Cardiac septum (tissue), 1 donor: ENCODE data around the gene MT1E. TPM values are rescaled to one million over a fixed set of nuclear protein-coding genes. Genes with fewer than 3 reads are reported as not detected.

Experiments
- DNase-seq: peaks from one replicate; pipeline ENCODE4 v3.0.0-alpha.2; 2020; ENCODE audit warnings: low spot score
- intact Hi-C: fragments of 100-400 bp; cut with DNase I; formaldehyde crosslinking; loops from one replicate; pipeline ENCODE4 v1.14.0; 2022
- total RNA-seq: library from RNA; stranded (reverse); fragmentation: NEBNext Ultra II Directional; extraction: Animal tissue kit (Norgen Biotek cat#: 25700); gene quantifications from one replicate; pipeline ENCODE4 v1.2.1, GENCODE V29; 2021
- donor health status: DM: no; HTN: no; CAD: no.

Gene MT1E
- total RNA-seq, 1 donor from 2014 or later = 36.1 TPM

DNA sequence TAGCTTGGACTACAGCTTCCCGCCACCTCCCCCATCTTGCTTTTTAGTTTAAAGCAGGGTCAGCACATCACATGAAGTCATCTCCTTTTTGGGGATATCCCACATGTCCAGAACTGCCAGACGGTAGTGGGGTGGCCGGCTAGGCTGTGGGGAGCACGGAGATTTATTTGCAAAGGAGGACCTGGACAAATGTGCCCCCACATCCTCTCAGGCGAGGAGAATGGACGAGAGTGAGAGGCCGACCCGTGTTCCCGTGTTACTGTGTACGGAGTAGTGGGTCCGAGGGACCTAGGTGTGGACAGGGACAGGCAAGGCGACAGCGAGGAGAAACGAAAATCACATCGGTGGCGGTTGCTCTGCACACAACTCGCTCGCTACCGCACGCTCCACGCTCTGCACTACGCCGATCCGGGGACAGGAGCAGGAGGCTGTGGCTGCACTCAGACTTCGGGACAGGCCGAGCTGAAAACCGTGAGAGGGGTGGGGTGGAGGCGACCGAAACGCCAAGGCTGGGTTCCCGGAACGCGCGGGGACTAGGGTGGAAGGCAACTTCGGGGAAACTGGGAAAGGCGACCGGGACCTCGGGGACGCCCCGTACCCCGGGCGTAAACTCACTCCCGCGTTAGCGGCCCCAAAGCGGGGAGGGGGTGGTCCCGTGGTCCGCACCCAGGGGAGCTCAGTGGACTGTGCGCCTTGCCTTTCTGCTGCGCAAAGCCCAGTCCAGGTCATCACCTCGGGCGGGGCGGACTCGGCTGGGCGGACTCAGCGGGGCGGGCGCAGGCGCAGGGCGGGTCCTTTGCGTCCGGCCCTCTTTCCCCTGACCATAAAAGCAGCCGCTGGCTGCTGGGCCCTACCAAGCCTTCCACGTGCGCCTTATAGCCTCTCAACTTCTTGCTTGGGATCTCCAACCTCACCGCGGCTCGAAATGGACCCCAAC, 12.5 kb downstream of the MT1E start, which contains the start of gene MT1A:
Gene MT1A, plus strand, starts transcription at position 853 of the 937 bp plus-strand sequence. Its CDS starts 73 bp downstream, at position 926.
- DNase-seq = peak; percentile 89
- intact Hi-C loops = loop anchor here (5.0 kb wide), 1 partner anchor 36 kb away; no protein-coding TSS in a partner anchor

DNA sequence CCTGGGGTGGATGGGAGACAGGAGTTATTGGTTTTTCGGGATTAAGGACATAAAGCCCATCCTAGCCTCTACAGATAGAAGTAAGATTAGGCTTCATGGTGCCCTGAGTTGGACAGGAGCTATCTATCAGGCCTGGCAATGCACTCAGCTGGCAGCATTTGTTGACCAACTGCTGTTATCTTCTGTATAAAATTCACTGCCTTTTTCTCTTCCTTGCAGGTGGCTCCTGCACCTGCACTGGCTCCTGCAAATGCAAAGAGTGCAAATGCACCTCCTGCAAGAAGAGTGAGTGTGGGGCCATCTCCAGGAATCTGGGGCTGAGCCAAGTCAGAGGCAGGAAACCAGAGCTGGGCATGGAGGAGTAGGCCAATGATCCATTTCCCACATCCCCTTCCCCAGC, 13.5 kb downstream of the MT1E start:
- DNase-seq = no peak

DNA sequence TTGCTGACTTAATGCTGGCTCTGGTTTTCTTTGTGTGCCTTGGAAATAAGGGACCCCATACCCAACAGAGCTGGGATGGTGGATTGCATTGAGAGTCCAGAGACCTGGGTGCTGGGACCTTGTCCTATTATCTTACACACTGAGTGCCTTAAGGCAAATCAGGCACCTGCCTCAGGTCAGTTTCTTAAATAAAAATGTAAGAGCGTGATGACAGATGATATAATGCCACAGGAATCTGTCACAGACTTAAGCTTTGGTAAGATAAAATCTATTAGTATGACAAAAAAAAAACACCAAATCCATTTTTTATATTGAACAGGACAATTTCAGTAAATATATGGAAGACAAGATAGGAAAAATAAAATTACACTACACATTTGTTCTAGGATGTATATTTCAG, 14.5 kb downstream of the MT1E start:
- no peak for DNase-seq
- intact Hi-C loops = no loop called here

More for the DNA sequence above, 13.5 kb downstream of the MT1E start:
- intact Hi-C loops = loop anchor here (5.0 kb wide), 1 partner anchor 37 kb away; no protein-coding TSS in a partner anchor

DNA sequence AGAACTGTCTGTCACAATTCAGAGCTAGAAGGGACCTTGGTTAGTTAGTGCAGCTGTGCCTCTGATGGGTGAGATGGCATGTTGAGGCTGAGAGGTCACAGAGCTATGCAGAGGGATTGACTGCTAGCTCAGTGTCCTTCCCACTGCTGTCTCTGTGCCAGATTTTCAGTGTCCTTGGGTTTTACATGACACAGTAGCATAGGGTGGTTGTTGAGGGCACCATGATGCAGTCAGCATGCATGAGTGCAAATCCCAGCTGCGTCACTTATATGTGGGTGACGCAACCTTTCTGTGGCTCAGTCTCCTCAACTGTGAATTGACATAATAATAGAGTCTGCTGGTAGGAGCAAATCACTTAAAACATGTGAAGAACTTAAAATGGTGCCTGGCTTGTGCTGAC, 15.6 kb downstream of the MT1E start:
- intact Hi-C loops = no loop called here
- DNase-seq = no peak

DNA sequence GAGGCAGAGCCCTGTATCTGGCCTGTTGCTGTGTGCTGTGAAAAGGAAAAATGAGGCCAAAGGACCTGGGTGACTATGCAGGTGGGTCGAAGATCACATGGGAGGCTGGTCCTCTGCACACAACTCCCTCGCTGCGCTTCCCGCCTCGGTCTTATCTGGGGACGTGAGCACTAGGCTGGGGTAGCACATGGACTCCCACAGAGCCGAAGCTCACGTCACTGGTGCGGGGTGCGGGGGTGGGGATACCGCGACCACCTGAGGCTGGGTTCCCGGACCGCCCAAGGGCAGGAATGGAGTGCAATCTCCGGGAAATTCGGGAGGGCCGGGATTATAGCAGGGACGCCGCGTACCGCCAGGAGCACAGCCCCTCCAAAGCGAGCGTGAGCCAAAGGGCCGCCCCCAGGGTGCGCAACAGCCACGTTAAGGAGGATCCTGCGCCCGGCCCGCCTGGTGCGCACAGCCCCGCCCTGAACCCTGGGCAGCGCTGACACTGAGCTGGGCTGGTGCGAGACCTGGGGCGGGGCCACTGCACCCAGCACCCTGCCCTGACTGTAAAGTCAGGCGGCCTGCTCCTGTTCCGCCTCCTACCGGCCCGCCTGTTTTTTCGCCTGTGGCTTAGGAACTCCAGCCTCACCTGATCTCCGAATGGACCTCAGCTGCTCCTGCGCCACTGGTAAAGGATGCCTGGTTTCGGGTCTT, 17.6 kb downstream of the MT1E start:
- no peak for DNase-seq
- intact Hi-C loops = no loop called here

DNA sequence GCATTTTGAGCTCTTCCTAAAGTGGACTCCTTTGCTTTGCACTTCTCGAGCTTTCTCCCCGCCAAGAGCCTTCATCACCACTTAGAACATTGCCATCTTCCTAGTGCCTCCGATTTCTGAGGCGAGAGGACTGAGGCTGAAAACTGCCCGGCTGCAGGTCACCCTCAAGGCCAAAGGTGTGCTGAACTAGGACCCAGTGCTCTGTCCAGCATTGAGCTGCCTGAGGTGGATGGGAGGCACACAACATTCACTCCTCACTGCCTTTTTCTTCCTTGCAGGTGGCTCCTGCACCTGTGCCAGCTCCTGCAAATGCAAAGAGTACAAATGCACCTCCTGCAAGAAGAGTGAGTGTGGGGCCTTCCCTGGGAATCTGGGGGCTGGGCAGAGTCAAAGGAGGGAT, 18.3 kb downstream of the MT1E start:
- no peak for DNase-seq
- intact Hi-C loops = no loop called here

DNA sequence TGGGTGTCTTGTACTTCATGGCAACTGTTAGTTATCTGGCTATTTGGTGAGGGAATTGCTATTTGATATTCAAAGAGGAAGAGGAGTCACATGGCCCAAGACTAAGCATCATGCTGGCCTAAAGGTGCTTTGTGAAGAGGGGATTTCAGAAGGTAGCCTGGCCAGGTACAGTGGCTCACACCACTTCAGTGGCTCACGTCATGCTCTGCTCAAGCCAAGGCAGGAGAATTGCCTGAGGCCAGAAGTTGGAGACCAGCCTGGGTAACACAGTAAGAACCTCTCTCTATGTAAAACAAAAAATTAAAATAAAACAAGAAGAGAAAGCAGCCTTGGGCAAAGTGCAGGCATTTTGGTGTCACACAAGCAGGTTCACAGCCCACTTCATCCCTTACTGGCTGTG, 19.7 kb downstream of the MT1E start:
- DNase-seq = no peak
- intact Hi-C loops = no loop called here

DNA sequence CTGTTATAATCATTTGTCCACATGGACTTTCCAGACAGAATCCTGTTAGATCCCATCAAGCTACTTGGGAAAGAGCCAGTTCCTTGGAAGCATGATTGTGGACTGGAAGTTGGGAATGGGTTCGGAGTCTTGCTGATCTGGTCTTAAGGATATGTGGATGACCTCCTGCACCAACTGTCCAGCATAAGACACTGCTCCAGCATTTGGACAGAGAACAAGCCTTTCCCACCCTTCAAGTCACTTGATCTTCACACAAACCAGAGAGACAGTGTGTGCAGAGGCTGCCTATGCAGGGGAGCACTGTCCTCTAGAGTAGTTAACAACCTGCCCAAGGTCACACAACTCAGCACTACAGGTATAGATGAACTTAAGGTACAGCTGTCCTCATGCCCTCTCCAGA, 20.3 kb downstream of the MT1E start:
- intact Hi-C loops = no loop called here
- no peak for DNase-seq

DNA sequence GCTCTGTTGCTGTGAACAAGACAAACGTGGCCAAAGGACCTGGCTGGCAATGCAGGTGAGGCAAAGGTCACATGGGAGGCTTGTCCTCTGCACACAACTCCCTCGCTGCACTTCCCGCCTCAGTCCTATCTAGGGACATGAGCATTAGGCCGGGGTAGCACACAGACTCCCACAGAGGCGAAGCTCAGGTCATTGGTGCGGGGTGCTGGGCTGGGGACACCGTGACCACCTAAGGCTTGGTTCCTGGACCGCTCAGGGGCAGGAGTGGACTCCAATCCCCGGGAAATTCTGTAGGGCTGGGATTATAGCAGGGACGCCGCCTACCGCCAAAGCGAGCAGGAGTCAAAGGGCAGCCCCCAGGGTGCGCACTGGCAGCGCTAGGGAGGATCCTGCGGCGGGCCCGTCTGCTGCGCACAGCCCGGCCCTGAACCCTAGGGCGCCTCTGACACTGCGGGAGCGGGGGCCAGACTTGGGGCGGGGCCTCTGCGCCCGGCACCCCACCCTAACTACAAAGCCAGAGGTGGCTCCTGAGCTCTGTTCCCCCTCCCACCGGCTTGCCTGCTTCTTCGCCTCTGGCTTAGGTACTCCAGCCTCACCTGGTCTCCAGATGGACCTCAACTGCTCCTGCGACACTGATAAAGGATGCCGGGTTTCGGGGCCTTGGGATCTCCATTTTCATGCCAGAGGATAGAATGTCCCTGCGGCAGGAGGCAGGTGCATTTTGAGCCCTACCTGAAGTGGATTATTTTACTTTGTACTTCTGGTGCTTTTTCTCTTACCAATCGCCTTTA, 22.3 kb downstream of the MT1E start:
- intact Hi-C loops = no loop called here
- DNase-seq = no peak

DNA sequence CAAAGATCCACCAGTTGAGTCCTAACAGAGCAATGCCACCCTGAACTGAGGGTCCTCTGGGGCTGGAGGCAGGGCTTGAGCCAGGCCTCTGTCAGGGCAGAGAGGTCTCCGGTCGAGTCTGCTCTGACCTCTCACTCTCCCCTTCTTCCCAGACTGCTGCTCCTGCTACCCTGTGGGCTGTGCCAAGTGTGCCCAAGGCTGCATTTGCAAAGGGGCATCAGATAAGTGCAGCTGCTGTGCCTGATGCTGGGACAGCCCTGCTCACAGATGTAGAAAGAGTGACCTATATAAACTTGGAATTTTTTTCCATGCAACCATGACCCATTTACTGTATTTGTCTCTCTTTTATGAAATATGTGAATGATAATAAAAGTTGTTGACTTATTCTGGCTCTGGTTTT, 23.7 kb downstream of the MT1E start:
- intact Hi-C loops = no loop called here

DNA sequence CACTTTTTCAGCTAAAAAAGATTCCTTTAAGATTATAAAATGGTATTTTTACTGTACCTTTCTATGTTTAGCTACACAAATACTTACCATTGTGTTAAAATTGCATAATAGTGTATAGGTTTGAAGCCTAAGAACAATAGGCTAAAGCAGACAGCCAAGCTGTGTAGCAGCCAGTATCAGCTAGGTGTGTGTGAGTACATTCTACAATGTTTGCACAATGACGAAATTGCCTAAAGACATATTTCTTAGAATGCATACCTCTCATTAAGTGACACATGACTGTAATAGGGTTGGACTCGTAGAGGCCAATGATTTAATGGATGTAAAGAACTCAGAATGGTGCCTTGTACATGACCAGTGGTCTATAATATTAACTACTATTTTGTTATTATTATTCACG, 24.2 kb downstream of the MT1E start:
- intact Hi-C loops = no loop called here
- DNase-seq = no peak

More for the DNA sequence above, 23.7 kb downstream of the MT1E start:
- DNase-seq = no peak

DNA sequence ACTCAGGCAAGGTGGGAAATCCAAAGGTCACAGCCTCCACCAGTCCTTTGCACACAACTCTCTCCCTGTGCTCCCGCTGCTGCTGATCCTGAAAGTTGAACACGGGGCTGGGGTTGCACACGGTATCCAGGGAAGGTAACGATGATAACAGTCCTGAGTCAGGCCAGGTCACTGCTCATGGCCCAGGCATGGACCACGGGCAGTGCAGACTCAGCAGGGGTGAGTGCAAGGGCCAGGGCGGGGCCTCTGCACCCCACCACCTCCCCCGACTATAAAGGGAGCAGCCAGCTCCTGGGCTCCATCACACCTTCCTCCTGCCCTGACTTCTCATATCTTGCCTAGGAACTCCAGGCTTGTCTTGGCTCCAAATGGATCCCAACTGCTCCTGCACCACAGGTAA, 26.0 kb downstream of the MT1E start, which contains the start of gene MT1B:
Gene MT1B, plus strand, starts transcription at position 301 of the 400 bp plus-strand sequence. Its CDS starts 68 bp downstream, at position 369.
- intact Hi-C loops = no loop called here
- no peak for DNase-seq

DNA sequence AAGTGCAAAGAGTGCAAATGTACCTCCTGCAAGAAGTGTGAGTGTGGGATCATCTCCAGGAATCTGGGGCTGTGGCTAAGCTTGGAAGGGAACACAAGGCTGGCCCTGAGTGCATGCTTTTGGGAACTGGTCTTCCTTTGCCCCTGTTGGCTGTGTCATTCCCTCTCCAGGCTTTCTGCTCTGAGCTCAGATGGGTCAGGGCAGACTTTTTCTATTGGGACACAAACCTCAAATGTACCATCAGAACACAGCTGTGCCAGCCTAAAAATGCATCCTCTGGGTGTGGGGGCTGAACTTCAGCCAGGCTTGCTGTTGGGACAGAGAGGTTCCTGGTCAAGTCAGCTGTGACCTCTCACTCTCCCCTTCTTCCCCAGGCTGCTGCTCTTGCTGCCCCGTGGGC, 27.0 kb downstream of the MT1E start:
- DNase-seq = no peak
- intact Hi-C loops = no loop called here

DNA sequence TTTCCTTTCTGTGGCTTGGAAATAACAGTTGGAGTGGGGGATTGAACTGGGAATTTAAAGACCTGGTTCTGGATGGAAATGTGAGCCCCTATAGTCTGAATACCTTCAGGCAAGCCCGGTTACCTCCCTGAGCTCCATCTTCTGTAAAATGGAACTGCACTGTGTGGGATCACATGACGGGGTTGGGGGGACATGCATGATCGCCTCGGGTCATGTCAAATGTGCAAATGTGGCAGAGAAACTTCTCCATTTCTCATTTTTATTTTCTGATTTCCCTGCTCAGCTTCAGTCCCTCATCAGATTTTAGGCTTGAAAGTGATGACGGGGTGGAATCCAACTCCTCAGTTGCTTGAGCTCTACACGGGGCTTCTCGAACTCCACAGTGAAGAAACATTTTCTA, 27.6 kb downstream of the MT1E start:
- intact Hi-C loops = no loop called here
- DNase-seq = no peak

DNA sequence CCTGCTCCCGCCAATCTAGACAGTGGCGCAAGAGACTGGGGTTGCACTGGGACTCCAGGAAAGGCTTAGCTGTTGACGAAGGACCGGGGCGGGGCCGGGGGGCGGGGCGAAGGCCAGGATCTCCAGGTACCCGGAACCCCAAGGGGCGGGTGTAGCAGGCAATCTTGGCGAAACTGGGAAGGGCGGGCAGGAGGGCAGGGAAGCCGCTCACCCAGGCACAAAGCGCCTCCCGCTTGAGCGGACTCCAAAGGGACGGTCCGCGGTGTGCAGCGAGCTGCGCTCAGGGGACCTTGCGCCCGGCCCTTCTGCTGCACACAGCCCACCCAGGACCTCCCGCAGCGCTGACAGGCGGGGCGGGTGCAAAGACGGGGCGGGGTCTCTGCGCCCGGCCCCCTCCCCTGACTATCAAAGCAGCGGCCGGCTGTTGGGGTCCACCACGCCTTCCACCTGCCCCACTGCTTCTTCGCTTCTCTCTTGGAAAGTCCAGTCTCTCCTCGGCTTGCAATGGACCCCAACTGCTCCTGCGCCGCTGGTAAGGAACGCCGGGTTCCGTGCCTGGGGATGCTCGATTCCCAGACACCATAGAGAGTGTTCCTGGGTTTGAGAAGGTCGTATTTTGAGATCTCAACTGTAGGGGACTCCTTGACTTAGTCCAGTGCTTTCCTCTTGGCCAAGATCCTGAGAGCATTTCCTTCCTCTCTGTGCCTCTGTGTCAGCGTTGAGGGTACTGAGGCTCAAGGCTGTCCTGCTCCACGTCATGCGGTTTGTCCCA, 32.2 kb downstream of the MT1E start, which contains the start of gene MT1F:
Gene MT1F, plus strand, starts transcription at position 405 of the 772 bp plus-strand sequence. Its CDS starts 100 bp downstream, at position 505.
- intact Hi-C loops = no loop called here
- peak; percentile 85 for DNase-seq

DNA sequence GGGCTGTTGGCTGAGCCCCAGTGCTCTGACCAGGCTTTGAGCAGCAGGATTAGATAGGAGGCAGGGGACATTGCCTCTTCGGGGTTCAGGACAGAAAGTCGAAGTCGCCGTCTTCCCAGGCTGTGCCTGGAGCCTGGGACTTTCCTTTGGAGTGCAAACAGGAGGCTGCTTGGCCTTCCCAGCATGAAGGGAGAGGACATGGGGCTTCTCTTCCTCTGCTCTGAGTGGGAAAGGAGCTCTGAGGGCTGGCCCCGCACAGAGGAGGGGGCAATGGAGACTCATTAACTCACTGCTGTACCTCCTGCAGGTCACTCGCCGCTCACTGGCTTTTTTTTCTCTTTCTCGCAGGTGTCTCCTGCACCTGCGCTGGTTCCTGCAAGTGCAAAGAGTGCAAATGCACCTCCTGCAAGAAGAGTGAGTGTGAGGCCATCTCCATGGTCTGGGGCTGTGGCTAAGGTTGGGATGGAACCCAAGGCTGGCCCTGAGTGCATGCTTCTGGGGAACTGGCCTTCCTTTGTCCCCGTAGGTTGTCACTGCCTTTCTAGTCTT, 32.8 kb downstream of the MT1E start:
- DNase-seq = no peak
- intact Hi-C loops = no loop called here

DNA sequence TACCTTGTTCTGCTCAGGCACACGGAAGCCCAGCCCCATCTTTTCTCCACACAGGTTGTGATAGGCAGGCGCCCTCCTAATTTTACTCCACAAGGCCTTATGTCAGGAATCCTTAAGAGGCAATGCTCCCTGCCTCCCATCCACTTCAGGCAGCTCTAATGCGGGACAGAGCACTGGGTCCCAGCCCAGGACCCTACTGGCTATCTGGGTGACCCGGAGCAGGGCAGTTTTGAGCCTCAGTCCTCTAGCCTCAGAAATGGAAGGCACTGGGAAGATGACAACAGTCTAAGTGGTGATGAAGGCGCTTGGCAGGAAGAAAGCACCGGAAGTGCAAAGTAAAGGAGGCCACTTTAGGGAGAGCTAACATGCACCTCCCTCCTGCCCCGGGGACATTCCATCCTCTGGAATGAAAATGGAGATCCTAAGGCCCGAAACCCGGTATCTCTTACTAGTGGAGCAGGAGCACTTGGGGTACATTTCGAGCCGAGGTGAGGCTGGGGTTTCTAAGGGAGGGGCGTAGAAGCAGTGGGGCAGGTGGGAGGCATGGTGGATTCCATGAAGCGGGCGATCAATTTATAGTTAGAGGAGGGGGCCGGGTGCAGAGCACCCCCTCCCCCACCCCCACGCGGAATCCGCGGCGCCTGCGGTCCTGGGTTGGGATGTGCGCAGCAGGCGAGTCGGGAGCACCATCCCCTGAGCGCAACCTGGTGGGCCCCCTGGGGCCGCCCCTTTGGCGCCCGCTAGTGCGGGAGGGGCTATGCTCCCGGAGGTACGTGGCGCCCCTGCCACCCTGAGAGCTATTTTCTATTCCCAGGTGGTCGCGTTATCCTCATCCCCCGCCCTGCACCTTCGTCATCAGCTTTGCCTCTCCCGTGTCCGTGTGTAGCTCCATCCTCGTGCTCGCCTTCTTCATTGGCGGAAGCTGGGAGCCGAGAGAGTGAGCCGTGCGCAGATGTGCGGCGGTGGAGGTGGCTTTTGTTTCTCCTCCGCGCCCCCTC, 37.1 kb downstream of the MT1E start:
- DNase-seq = no peak
- intact Hi-C loops = no loop called here
